Measurements from ENCODE around the gene OTOF. TPM values are rescaled to one million over a fixed set of nuclear protein-coding genes. Genes with fewer than 3 reads are reported as not detected.

The OTOF gene
- total and polyA plus RNA-seq, 2 donors (not counting 3 experiments of a cell fraction or from before 2014, with no cell fraction given), result 0.06 to 0.22 TPM

DNA sequence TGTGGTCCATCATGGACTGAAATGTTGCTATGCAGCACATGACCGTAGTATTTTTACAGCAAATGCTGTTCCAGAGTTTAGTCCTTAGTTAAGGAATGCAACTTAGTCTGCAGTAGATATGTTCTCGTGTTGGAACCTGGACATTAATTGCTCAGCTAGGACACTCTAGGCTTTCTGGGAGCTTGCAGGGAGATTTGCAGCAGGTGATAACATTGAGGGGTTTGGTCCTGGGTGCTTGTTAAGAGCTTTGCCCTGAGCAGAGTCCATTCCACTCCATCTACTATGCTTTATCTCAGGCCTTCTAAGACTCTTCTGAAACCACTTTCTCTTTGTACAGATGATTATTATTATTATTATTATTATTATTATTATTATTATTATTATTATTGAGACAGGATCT is 49.1 kb downstream of the OTOF start:
- ChIA-PET CTCF (no interaction called here), POLR2A (no interaction called here)
- Histone ChIP-seq H3K4me3 (replicated peaks in 1 of 3; ENCODE audit: insufficient read depth in 1 of 3, low read depth in 1 of 3, low read length in 3 of 3) (no peak overlapping the region), H3K36me3 (ENCODE audit: control insufficient read depth in 2 of 2, extremely low read depth in 1 of 2, insufficient read depth in 2 of 2, low read length in 2 of 2) (no peaks in the 10 kb centered on the region), H2AFZ (ENCODE audit: low read depth, low read length) (no peak overlapping the region), H3K9me3 (replicated peaks; ENCODE audit: control insufficient read depth, insufficient read depth, low read length) (no peaks in the 10 kb centered on the region), H3K9ac (replicated peaks; ENCODE audit: extremely low read depth, insufficient read depth, low read length) (no peak overlapping the region), H3K4me1 (ENCODE audit: control insufficient read depth, extremely low read depth, insufficient read depth, low read length) (no peaks in the 10 kb centered on the region), H3K79me2 (ENCODE audit: control insufficient read depth, insufficient read depth, low read length) (no peaks in the 10 kb centered on the region), H3K27ac (ENCODE audit: insufficient read depth, low read depth, low read length) (no peak overlapping the region), H3K4me2 (ENCODE audit: insufficient read depth, low read length) (no peak overlapping the region), H3K27me3 (ENCODE audit: control insufficient read depth in 2 of 2, insufficient read depth in 2 of 2, low read length in 2 of 2) (peaks cover 7 to 8% of the 10 kb centered on the region in 2 experiments), H3K9me1 (replicated peaks; ENCODE audit: control insufficient read depth, extremely low read depth, insufficient read depth, low read length) (no peaks in the 10 kb centered on the region), H4K20me1 (replicated peaks; ENCODE audit: control insufficient read depth, extremely low read depth, insufficient read depth, low read length) (no peaks in the 10 kb centered on the region)
- BruUV-seq (replicated peaks), result no TSS peak
- dilution Hi-C loops (cut with MboI; ENCODE audit: extremely low pct_ligation_motif_present, low sequenced_read_pairs), result no loop called here
- intact Hi-C loops (cut with micrococcal nuclease), result no loop called here
- DNase-seq (ENCODE audit: low read depth, low spot score), result no peak
- TF ChIP-seq POLR2A (IDR thresholded peaks at IDR 0.05; ENCODE audit: low read depth, low read length) (no peak), POLR2AphosphoS5 (IDR thresholded peaks at IDR 0.05; ENCODE audit: insufficient read depth, low read depth, low read length) (no peak), GATA2 (IDR thresholded peaks at IDR 0.05; ENCODE audit: insufficient read depth, insufficient read length, low read depth, low read length) (no peak), MYC (IDR thresholded peaks at IDR 0.05; ENCODE audit: low read depth, low read length) (no peak), JUN (IDR thresholded peaks at IDR 0.05; ENCODE audit: borderline replicate concordance, insufficient read depth, insufficient read length, low read depth) (no peak), EZH2 (IDR thresholded peaks at IDR 0.05; ENCODE audit: borderline replicate concordance, low read depth, low read length, severe bottlenecking) (no peak), FOS (IDR thresholded peaks at IDR 0.05; ENCODE audit: borderline replicate concordance, insufficient read depth, low read length) (no peak)
- TF ChIP-seq, protein P1, sequence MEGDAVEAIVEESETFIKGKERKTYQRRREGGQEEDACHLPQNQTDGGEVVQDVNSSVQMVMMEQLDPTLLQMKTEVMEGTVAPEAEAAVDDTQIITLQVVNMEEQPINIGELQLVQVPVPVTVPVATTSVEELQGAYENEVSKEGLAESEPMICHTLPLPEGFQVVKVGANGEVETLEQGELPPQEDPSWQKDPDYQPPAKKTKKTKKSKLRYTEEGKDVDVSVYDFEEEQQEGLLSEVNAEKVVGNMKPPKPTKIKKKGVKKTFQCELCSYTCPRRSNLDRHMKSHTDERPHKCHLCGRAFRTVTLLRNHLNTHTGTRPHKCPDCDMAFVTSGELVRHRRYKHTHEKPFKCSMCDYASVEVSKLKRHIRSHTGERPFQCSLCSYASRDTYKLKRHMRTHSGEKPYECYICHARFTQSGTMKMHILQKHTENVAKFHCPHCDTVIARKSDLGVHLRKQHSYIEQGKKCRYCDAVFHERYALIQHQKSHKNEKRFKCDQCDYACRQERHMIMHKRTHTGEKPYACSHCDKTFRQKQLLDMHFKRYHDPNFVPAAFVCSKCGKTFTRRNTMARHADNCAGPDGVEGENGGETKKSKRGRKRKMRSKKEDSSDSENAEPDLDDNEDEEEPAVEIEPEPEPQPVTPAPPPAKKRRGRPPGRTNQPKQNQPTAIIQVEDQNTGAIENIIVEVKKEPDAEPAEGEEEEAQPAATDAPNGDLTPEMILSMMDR (IDR thresholded peaks at IDR 0.05; ENCODE audit: extremely low read depth in 1 of 2, insufficient read depth in 1 of 2, low read depth in 1 of 2, low read length in 2 of 2), result no peak
- TF ChIP-seq, protein P2, sequence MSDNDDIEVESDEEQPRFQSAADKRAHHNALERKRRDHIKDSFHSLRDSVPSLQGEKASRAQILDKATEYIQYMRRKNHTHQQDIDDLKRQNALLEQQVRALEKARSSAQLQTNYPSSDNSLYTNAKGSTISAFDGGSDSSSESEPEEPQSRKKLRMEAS (IDR thresholded peaks at IDR 0.05; ENCODE audit: insufficient read depth, insufficient read length), result no peak
- FAIRE-seq, result no peak

Measured in endothelial cell of umbilical vein (primary cell).